PFSK-1 (cell line): ENCODE measurements around the gene CTXN2.

Experiments used
- FOXP2 ChIP-seq: optimal IDR thresholded peaks from 2 replicates; pipeline ENCODE3; 2011; ENCODE audit warnings: borderline replicate concordance, control low read depth, inconsistent platforms; ENCODE audit not compliant: insufficient read depth; ENCODE audit errors: extremely low read length, extremely low read depth
- POLR2AphosphoS5 ChIP-seq: IDR thresholded peaks from 2 replicates; pipeline ENCODE4 v1.6.1; 2012; ENCODE audit warnings: low read depth, mild to moderate bottlenecking, control low read depth, low read length, moderate library complexity
- REST ChIP-seq, 2 experiments: IDR thresholded peaks; 2 replicates each; pipeline versions ENCODE4 v1.6.1 to v1.8.0; 2011 to 2012; ENCODE audit warnings: low read depth in 2 of 2, low read length in 2 of 2, control low read depth in 1 of 2, inconsistent platforms in 1 of 2, mild to moderate bottlenecking in 1 of 2, moderate library complexity in 1 of 2; ENCODE audit not compliant: insufficient read depth in 1 of 2
- SIN3A ChIP-seq: IDR thresholded peaks from 2 replicates; pipeline ENCODE4 v1.6.1; 2012; ENCODE audit warnings: mild to moderate bottlenecking, low read length, moderate library complexity, borderline replicate concordance; ENCODE audit not compliant: insufficient read depth
- TAF1 ChIP-seq: IDR thresholded peaks from 2 replicates; pipeline ENCODE4 v1.6.1; 2012; ENCODE audit warnings: low read length, control low read depth, borderline replicate concordance; ENCODE audit not compliant: insufficient read depth

DNA sequence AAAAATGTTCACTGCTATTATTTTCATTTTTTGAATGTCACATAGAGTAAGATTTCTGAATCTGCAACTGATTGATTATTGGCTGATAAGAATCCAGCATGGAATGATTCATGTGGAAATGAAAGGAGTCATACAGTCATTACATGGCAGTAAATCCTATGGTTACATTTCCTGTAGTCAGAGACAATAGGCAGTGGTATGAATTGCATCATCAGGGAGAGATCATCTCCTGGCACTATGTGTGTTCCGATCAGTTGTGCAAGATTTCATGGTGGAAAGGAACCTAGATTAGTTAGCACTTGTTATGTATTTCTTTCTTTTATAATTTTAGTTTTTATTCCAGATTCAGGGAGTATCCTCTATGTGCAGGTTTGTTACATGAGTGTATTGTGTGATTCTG is 53.5 kb downstream of the CTXN2 start:
- TF ChIP-seq POLR2AphosphoS5: no peak
- TF ChIP-seq TAF1: no peak
- TF ChIP-seq REST (IDR thresholded peaks at IDR 0.05; ENCODE audit: insufficient read depth in 1 of 2, low read depth in 2 of 2, low read length in 2 of 2): no peak
- no peak for TF ChIP-seq SIN3A
- TF ChIP-seq FOXP2: no peak
